Neural progenitor cell (in vitro differentiated cells): ENCODE results near the gene CEP295NL. TPM values are rescaled to one million over a fixed set of nuclear protein-coding genes. Genes with fewer than 3 reads are reported as not detected.

ENCODE experiments used
- DNase-seq: peaks from one replicate; pipeline ENCODE4 v3.0.0-alpha.2; 2016; ENCODE audit warnings: low spot score
- H2AFZ ChIP-seq: fragments of 200-600 bp; sonication (generic); replicated peaks from 2 replicates; pipeline ENCODE4 v1.6.1; 2016; ENCODE audit warnings: antibody characterized with exemption
- H3F3A ChIP-seq: fragments of 200-600 bp; sonication (generic); 2 replicates; pipeline ENCODE4 v1.6.1; 2016; ENCODE audit warnings: antibody characterized with exemption, low read depth
- H3K27ac ChIP-seq: fragments of 200-600 bp; sonication (generic); 2 replicates; pipeline ENCODE4 v1.5.1; 2016; ENCODE audit warnings: mild to moderate bottlenecking
- H3K27me3 ChIP-seq: fragments of 200-600 bp; sonication (generic); 2 replicates; pipeline ENCODE4 v1.6.1; 2016; ENCODE audit warnings: mild to moderate bottlenecking, moderate library complexity
- H3K36me3 ChIP-seq: fragments of 200-600 bp; sonication (generic); 2 replicates; pipeline ENCODE4 v1.5.1; 2016
- H3K4me1 ChIP-seq: fragments of 200-600 bp; sonication (generic); 2 replicates; pipeline ENCODE4 v1.6.1; 2016; ENCODE audit warnings: mixed run types
- H3K4me2 ChIP-seq: fragments of 200-600 bp; sonication (generic); 2 replicates; pipeline ENCODE4 v1.6.1; 2016
- H3K4me3 ChIP-seq: fragments of 200-600 bp; sonication (generic); 2 replicates; pipeline ENCODE4 v1.5.1; 2016
- H3K79me2 ChIP-seq: fragments of 200-600 bp; sonication (generic); 2 replicates; pipeline ENCODE4 v1.6.1; 2016; ENCODE audit warnings: low read depth
- H3K9ac ChIP-seq: fragments of 200-600 bp; sonication (generic); 2 replicates; pipeline ENCODE4 v1.6.1; 2016
- H3K9me3 ChIP-seq: fragments of 200-600 bp; sonication (generic); 2 replicates; pipeline ENCODE4 v1.5.1; 2016; ENCODE audit warnings: low read depth
- H4K20me1 ChIP-seq: fragments of 200-600 bp; sonication (generic); 2 replicates; pipeline ENCODE4 v1.6.1; 2016; ENCODE audit warnings: low read depth
- H3K27ac Mint-ChIP-seq: 3 replicates; pipeline ENCODE4 v1.8.0; 2021; ENCODE audit warnings: mixed read lengths
- H3K27me3 Mint-ChIP-seq: 2 replicates; pipeline ENCODE4 v1.8.0; 2022; ENCODE audit warnings: low read depth, mild to moderate bottlenecking, inconsistent platforms, moderate library complexity, mixed read lengths; ENCODE audit not compliant: insufficient read depth
- H3K36me3 Mint-ChIP-seq: 3 replicates; pipeline ENCODE4 v1.8.0; 2021; ENCODE audit warnings: mixed read lengths
- H3K4me1 Mint-ChIP-seq: 3 replicates; pipeline ENCODE4 v1.8.0; 2021; ENCODE audit warnings: mixed read lengths
- H3K4me3 Mint-ChIP-seq: 3 replicates; pipeline ENCODE4 v1.8.0; 2021; ENCODE audit warnings: mild to moderate bottlenecking, moderate library complexity, mixed read lengths
- H3K9me3 Mint-ChIP-seq: 3 replicates; pipeline ENCODE4 v1.8.0; 2020; ENCODE audit warnings: mixed read lengths
- EZH2 ChIP-seq: fragments of 200-600 bp; sonication (generic); IDR thresholded peaks from 2 replicates; pipeline ENCODE4 v1.6.1; 2017; ENCODE audit warnings: antibody characterized with exemption, mild to moderate bottlenecking, moderate library complexity
- EZH2phosphoT487 ChIP-seq: fragments of 200-600 bp; sonication (generic); IDR thresholded peaks from 2 replicates; pipeline ENCODE4 v1.6.1; 2017; ENCODE audit warnings: antibody characterized with exemption
- total RNA-seq: library from RNA; depleted of rRNA; stranded (reverse); fragments of >200 nt; gene quantifications from 2 replicates; pipeline ENCODE4 v1.2.3, GENCODE V29; 2015; ENCODE audit warnings: low replicate concordance
- TF ChIP-seq, protein P1 (sequence below): fragments of 200-600 bp; sonication (generic); IDR thresholded peaks from 2 replicates; pipeline ENCODE4 v1.5.1; 2017; ENCODE audit warnings: antibody characterized with exemption, mild to moderate bottlenecking

Gene CEP295NL
- total RNA-seq, 1 donor from 2014 or later, result 0.39 TPM

DNA sequence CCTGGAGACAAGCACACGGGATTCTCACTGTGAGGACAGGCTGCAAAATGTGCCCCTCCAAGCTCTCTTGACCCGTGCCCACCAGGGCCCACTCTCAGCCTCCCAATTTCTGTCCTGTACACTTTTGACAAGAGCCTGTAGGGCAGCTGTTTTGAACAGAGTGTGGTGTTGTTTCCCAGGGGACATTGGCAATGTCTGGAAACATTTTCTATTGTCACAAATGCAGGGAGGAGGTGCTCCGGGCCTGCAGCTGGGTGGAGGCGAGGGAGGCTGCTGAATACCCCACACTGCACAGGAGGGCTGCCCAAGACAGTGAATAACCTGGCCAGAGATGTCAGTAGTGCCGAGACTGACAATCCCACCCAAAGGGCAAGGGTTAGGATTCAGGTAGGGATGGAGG, 10.5 kb downstream of the CEP295NL start:
- TF ChIP-seq, protein P1, sequence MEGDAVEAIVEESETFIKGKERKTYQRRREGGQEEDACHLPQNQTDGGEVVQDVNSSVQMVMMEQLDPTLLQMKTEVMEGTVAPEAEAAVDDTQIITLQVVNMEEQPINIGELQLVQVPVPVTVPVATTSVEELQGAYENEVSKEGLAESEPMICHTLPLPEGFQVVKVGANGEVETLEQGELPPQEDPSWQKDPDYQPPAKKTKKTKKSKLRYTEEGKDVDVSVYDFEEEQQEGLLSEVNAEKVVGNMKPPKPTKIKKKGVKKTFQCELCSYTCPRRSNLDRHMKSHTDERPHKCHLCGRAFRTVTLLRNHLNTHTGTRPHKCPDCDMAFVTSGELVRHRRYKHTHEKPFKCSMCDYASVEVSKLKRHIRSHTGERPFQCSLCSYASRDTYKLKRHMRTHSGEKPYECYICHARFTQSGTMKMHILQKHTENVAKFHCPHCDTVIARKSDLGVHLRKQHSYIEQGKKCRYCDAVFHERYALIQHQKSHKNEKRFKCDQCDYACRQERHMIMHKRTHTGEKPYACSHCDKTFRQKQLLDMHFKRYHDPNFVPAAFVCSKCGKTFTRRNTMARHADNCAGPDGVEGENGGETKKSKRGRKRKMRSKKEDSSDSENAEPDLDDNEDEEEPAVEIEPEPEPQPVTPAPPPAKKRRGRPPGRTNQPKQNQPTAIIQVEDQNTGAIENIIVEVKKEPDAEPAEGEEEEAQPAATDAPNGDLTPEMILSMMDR, result no peak
- TF ChIP-seq EZH2 (no peak), EZH2phosphoT487 (no peak)
- H4K20me1 ChIP-seq, result peaks cover 68% of the 10 kb centered on the region
- H3K9ac ChIP-seq, result no peak overlapping the region
- no peak overlapping the region for H3K4me3 ChIP-seq
- no peaks in the 10 kb centered on the region for H3K9me3 Mint-ChIP-seq
- H3F3A ChIP-seq, result no peaks in the 10 kb centered on the region
- peaks cover 52% of the 10 kb centered on the region for H3K4me1 Mint-ChIP-seq
- DNase-seq, result no peak
- peaks cover 12% of the 10 kb centered on the region for H3K79me2 ChIP-seq
- H2AFZ ChIP-seq, result no peak overlapping the region
- H3K4me3 Mint-ChIP-seq, result no peak overlapping the region
- H3K4me1 ChIP-seq, result no peaks in the 10 kb centered on the region
- H3K27ac ChIP-seq, result peak overlapping the region; percentile 49
- H3K36me3 Mint-ChIP-seq, result peaks cover 3% of the 10 kb centered on the region
- no peak overlapping the region for H3K4me2 ChIP-seq
- peak overlapping the region; percentile 4 for H3K27ac Mint-ChIP-seq
- peaks cover 4% of the 10 kb centered on the region for H3K27me3 Mint-ChIP-seq
- H3K36me3 ChIP-seq, result no peaks in the 10 kb centered on the region
- no peaks in the 10 kb centered on the region for H3K27me3 ChIP-seq
- no peaks in the 10 kb centered on the region for H3K9me3 ChIP-seq

DNA sequence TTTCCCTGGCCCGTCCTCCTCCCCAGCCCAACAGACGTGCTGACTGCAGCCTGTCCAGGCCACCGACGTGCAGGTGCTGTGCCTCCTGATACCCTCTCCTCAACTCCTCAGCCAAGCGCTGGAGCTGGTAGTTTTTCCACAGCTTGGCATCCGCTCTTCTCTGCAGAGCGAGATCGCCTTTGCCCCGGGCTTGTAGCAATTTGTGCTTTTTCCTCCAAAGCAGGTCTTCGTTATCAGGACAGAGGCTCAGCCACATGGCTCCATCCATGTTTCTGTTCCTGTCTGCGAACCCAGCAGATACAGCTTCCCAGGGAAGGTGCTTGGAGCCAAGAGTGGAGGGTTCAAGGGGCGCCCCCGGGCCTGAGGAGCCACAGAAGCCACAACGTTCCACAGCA, 10.9 kb downstream of the CEP295NL start:
- no peak for DNase-seq
- Histone ChIP-seq H3K4me3 (no peak overlapping the region), H3K9me3 (no peaks in the 10 kb centered on the region), H3F3A (no peaks in the 10 kb centered on the region), H3K27me3 (no peaks in the 10 kb centered on the region), H3K4me1 (no peaks in the 10 kb centered on the region), H3K4me2 (no peak overlapping the region), H3K27ac (peak overlapping the region; percentile 49), H3K79me2 (peaks cover 12% of the 10 kb centered on the region), H3K36me3 (no peaks in the 10 kb centered on the region), H3K9ac (no peak overlapping the region), H4K20me1 (peaks cover 66% of the 10 kb centered on the region), H2AFZ (no peak overlapping the region)
- H3K4me1 Mint-ChIP-seq, result peaks cover 50% of the 10 kb centered on the region
- peak overlapping the region; percentile 82 for H3K27ac Mint-ChIP-seq
- H3K36me3 Mint-ChIP-seq, result peaks cover 3% of the 10 kb centered on the region
- no peak overlapping the region for H3K4me3 Mint-ChIP-seq
- TF ChIP-seq EZH2phosphoT487 (no peak), EZH2 (no peak)
- TF ChIP-seq, protein P1, result no peak
- H3K9me3 Mint-ChIP-seq, result no peaks in the 10 kb centered on the region
- H3K27me3 Mint-ChIP-seq, result peaks cover 4% of the 10 kb centered on the region

DNA sequence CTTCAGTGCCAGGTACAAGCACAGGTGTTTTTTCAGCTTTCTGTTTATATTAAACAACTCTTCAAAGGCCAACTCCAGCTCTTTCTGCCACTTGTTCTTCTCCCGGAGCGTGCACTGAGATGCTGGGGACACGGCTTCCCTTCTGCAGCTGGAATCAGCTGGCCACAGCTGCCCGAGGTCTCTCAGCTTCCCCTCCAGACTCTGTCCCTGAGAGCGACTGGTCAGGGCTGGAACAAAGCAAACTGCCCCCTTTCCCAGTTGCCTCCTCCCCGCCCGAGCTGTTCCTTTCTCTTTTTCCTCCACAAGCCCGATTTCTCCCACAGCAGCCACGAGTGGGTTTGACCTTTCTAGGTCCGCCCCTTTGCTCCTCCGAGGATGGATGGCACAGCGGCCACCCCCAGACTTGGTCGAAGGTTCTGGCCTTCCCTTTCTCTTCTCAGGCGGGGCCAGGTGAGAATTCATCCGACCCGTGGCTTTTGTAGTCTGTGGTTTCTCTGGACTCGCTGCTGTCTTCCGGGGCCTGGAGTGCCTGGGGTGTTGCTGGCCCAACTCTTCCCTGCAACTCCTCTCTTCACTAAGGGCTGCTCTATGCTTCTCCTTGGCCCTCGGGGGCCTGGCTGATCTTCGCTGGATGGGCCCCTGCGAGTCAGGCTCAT, 11.5 kb downstream of the CEP295NL start:
- Histone ChIP-seq H4K20me1 (peaks cover 61% of the 10 kb centered on the region), H3K27me3 (no peaks in the 10 kb centered on the region), H3K4me2 (no peak overlapping the region), H3F3A (no peaks in the 10 kb centered on the region), H3K27ac (no peak overlapping the region), H3K9me3 (no peaks in the 10 kb centered on the region), H3K4me1 (no peaks in the 10 kb centered on the region), H3K9ac (no peak overlapping the region), H3K4me3 (no peak overlapping the region), H3K36me3 (no peaks in the 10 kb centered on the region), H2AFZ (no peak overlapping the region), H3K79me2 (peaks cover 13% of the 10 kb centered on the region)
- DNase-seq, result no peak
- peak overlapping the region; percentile 49 for H3K4me3 Mint-ChIP-seq
- peaks cover 3% of the 10 kb centered on the region for H3K36me3 Mint-ChIP-seq
- peaks cover 55% of the 10 kb centered on the region for H3K4me1 Mint-ChIP-seq
- TF ChIP-seq EZH2 (no peak), EZH2phosphoT487 (no peak)
- TF ChIP-seq, protein P1, result no peak
- peak overlapping the region; percentile 82 for H3K27ac Mint-ChIP-seq
- H3K27me3 Mint-ChIP-seq, result peaks cover 4% of the 10 kb centered on the region
- no peaks in the 10 kb centered on the region for H3K9me3 Mint-ChIP-seq
